Measurements from ENCODE around the gene IRF9.

DNA sequence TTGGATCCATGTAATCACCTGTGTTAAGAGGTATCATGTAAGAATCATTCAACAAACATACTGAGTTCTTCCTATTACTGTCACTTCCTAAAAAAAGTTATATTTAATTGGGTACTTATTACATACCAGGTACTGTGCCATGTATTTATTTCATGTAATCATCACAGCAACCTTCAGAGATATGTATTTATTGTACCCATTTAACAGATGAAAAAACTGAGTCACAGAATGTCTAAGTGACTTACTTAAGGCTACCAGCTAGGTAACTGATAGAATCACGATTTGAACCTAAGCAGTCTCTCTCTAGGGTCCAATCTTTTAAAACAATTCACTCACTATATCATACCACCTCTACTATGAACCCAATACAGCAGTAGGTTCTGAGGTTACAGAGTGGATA lies 16.6 kb upstream of the IRF9 start:
- TF ChIP-seq, protein P1, sequence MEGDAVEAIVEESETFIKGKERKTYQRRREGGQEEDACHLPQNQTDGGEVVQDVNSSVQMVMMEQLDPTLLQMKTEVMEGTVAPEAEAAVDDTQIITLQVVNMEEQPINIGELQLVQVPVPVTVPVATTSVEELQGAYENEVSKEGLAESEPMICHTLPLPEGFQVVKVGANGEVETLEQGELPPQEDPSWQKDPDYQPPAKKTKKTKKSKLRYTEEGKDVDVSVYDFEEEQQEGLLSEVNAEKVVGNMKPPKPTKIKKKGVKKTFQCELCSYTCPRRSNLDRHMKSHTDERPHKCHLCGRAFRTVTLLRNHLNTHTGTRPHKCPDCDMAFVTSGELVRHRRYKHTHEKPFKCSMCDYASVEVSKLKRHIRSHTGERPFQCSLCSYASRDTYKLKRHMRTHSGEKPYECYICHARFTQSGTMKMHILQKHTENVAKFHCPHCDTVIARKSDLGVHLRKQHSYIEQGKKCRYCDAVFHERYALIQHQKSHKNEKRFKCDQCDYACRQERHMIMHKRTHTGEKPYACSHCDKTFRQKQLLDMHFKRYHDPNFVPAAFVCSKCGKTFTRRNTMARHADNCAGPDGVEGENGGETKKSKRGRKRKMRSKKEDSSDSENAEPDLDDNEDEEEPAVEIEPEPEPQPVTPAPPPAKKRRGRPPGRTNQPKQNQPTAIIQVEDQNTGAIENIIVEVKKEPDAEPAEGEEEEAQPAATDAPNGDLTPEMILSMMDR (IDR thresholded peaks at IDR 0.05; ENCODE audit: poor library complexity) = no peak
- no peak for TF ChIP-seq EZH2phosphoT487 (IDR thresholded peaks at IDR 0.05; ENCODE audit: low read depth, severe bottlenecking, unreplicated experiment)

Data from hepatocyte (in vitro differentiated cells).